SK-N-SH (cell line): ENCODE data around the gene MRPS21.

Experiments
- CHD2 ChIP-seq: fragments of 150-350 bp; IDR thresholded peaks from 2 replicates; pipeline ENCODE4 v1.6.1; 2018; ENCODE audit warnings: low read length; ENCODE audit not compliant: partially characterized antibody
- CTCF ChIP-seq: fragments of 200-600 bp; sonication (generic); IDR thresholded peaks from 2 replicates; pipeline ENCODE4 v1.6.1; 2017; ENCODE audit warnings: antibody characterized with exemption, mild to moderate bottlenecking, moderate library complexity
- GABPA ChIP-seq: IDR thresholded peaks from 2 replicates; pipeline ENCODE4 v1.4.0; 2012; ENCODE audit warnings: low read depth, mild to moderate bottlenecking

- TF ChIP-seq CTCF: no peak
- TF ChIP-seq GABPA: no peak
- no peak for TF ChIP-seq CHD2
Observed at GRCh38 chr1:150262388-150263320, 31.0 kb upstream of the MRPS21 start.
